Rectal smooth muscle tissue (tissue), 1 donor: ENCODE results near the gene FMNL2.

Experiments used
- H3K27ac ChIP-seq: one replicate; pipeline ENCODE4 v1.7.0; 2013; ENCODE audit warnings: low read depth, low read length, inconsistent platforms
- H3K27me3 ChIP-seq: one replicate; pipeline ENCODE4 v1.7.0; 2013; ENCODE audit warnings: low read length; ENCODE audit not compliant: control insufficient read depth, insufficient read depth
- H3K36me3 ChIP-seq: one replicate; pipeline ENCODE4 v1.7.0; 2013; ENCODE audit warnings: low read length; ENCODE audit not compliant: control insufficient read depth, insufficient read depth
- H3K4me1 ChIP-seq: one replicate; pipeline ENCODE4 v1.7.0; 2013; ENCODE audit warnings: low read length; ENCODE audit not compliant: control insufficient read depth, insufficient read depth
- H3K4me3 ChIP-seq: one replicate; pipeline ENCODE4 v1.7.0; 2013; ENCODE audit warnings: low read length
- H3K9ac ChIP-seq: one replicate; pipeline ENCODE4 v1.7.0; 2013; ENCODE audit warnings: low read length

FMNL2 gene

DNA sequence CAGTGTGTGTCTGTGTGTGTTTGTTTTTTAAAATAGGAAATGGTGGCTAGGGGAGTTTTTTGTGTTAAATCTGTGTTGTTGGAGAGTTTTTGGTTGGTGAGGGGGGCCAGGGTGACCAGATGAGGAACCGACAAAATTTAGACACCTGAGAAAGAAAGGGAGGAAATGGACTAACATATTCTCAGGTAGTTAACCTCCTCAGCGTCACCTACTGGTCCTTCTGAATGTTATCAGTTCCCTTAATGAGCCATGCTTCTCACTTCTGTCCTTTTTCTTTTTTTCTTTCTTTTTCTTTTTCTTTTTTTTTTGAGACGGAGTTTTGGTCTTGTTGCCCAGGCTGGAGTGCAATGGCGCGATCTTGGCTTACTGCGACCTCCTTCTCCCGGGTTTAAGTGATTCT lies 107.0 kb downstream of the FMNL2 start:
- no peak overlapping the region for H3K27ac ChIP-seq
- no peak overlapping the region for H3K9ac ChIP-seq
- no peak overlapping the region for H3K4me3 ChIP-seq
- H3K36me3 ChIP-seq = no peaks in the 10 kb centered on the region
- H3K27me3 ChIP-seq = no peaks in the 10 kb centered on the region
- peaks cover 9% of the 10 kb centered on the region for H3K4me1 ChIP-seq

DNA sequence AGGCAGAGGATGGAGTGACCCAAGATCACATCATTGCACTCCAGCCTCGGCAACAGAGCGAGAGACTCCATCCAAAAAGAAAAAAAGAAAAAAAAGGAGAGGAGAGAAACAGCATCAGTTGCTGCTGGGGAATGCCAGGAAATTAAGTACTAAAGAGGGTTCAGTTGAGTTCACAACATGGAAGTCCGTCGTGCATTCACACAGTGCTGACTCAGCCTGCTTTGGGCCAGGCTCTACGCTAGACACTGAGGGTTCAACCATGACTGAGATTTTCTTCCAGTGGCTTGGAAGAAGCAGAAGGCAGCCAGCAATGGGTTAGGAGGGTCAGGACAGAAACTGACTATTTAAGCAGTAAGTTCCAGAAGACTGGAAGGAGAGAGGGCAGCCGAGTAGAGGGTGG lies 108.8 kb downstream of the FMNL2 start:
- H3K4me3 ChIP-seq = no peak overlapping the region
- peaks cover 9% of the 10 kb centered on the region for H3K4me1 ChIP-seq
- no peak overlapping the region for H3K27ac ChIP-seq
- no peaks in the 10 kb centered on the region for H3K27me3 ChIP-seq
- no peak overlapping the region for H3K9ac ChIP-seq
- H3K36me3 ChIP-seq = no peaks in the 10 kb centered on the region

GRCh38 chr2:152444448-152444847 lies 109.5 kb downstream of the FMNL2 start:
- Histone ChIP-seq H3K36me3 (no peaks in the 10 kb centered on the region), H3K4me1 (peaks cover 9% of the 10 kb centered on the region), H3K4me3 (no peak overlapping the region), H3K27me3 (no peaks in the 10 kb centered on the region), H3K9ac (no peak overlapping the region), H3K27ac (no peak overlapping the region)

GRCh38 chr2:152445375-152445774 lies 110.4 kb downstream of the FMNL2 start:
- no peak overlapping the region for H3K4me3 ChIP-seq
- H3K36me3 ChIP-seq = no peaks in the 10 kb centered on the region
- H3K9ac ChIP-seq = no peak overlapping the region
- peaks cover 9% of the 10 kb centered on the region for H3K4me1 ChIP-seq
- H3K27me3 ChIP-seq = no peaks in the 10 kb centered on the region
- no peak overlapping the region for H3K27ac ChIP-seq

DNA sequence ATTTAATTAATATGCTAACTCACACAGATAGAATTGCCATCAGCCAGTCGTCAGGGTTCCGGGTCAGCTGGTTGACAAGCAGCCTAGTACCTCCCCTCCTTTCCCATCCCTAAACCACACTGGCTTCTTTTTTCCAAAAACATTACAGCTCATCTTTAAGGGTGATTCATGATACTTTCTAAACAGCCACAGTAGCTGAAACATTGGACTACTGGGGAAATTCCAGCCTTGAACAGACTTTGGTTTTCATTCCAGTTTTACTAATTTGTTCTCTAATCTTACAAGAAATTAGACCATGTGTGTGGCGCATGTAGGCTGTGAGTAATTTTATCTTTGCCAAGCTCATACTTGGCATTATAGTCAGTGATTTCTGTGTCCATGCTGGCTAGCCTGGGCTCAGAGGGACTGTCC lies 110.8 kb downstream of the FMNL2 start:
- Histone ChIP-seq H3K4me3 (no peak overlapping the region), H3K9ac (no peak overlapping the region), H3K27ac (no peak overlapping the region), H3K36me3 (no peaks in the 10 kb centered on the region), H3K27me3 (no peaks in the 10 kb centered on the region), H3K4me1 (peaks cover 9% of the 10 kb centered on the region)

DNA sequence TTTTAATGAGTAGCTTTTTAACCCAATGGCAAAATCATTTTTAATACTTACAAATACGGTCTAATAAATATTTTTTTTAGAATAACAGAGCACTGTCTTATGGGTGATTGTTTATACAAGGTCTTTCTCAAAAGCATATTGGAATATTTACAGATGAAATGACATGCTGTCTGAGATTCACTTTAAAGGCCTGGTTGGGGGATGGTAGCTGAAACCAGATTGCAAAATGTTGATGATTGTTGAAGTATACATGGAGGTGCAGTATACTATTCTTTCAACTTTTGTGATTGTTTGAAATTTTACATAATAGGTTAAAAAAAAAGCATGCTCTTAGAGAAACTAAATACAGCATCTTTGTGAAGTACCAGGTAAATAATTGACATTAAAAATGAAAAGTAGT lies 111.2 kb downstream of the FMNL2 start:
- peaks cover 9% of the 10 kb centered on the region for H3K4me1 ChIP-seq
- no peaks in the 10 kb centered on the region for H3K36me3 ChIP-seq
- no peak overlapping the region for H3K27ac ChIP-seq
- no peak overlapping the region for H3K9ac ChIP-seq
- no peak overlapping the region for H3K4me3 ChIP-seq
- H3K27me3 ChIP-seq = no peaks in the 10 kb centered on the region

- Histone ChIP-seq H3K9ac (no peak overlapping the region), H3K36me3 (no peaks in the 10 kb centered on the region), H3K27ac (no peak overlapping the region), H3K4me3 (no peak overlapping the region), H3K27me3 (no peaks in the 10 kb centered on the region), H3K4me1 (peaks cover 9% of the 10 kb centered on the region)
Observed at GRCh38 chr2:152447897-152448296, 112.9 kb downstream of the FMNL2 start.

DNA sequence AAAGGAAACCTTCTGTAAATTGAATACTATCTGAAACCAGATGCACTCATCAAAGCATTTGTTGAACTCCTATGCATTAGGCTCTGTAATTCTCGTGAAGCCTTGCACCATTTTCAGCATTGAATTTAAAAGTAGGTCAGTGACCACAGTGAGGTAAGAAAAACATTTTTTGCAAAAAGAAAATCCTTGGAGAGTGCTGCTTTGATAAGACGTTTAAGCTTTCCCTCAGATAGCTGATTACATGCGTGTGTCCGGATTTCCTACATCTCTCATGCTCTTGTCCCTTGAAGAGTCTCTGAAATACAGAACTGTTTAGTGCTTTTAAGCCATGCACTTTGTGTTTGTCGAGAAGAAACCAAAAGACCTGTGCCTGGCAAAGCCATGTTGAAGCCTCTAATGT lies 113.6 kb downstream of the FMNL2 start:
- Histone ChIP-seq H3K4me3 (no peak overlapping the region), H3K27me3 (no peaks in the 10 kb centered on the region), H3K9ac (no peak overlapping the region), H3K4me1 (peaks cover 9% of the 10 kb centered on the region), H3K36me3 (no peaks in the 10 kb centered on the region), H3K27ac (no peak overlapping the region)

- Histone ChIP-seq H3K4me1 (peaks cover 2% of the 10 kb centered on the region), H3K36me3 (no peaks in the 10 kb centered on the region), H3K9ac (no peak overlapping the region), H3K27me3 (no peaks in the 10 kb centered on the region), H3K4me3 (no peak overlapping the region), H3K27ac (no peak overlapping the region)
Observed at GRCh38 chr2:152449578-152449977, 114.6 kb downstream of the FMNL2 start.

DNA sequence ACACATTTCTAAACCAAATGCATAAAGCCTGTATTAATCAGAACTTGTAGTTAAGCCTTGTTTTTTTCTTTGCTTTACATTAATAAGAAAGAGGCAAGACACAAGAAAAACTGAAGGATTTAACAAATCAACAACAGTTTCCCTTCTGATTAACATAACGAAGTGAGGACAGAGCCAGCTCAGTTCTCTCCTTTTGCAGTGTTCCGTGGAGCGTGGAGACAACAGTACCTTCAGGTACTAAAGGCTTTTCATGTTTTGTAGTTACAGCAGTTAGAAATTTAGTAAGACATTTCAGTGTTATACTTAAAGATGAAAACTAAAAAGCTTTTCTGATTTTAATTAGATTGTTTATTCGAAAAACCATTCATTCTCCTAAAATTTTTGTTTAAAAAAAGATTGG lies 115.2 kb downstream of the FMNL2 start:
- no peak overlapping the region for H3K9ac ChIP-seq
- H3K4me3 ChIP-seq = no peak overlapping the region
- H3K27ac ChIP-seq = no peak overlapping the region
- H3K4me1 ChIP-seq = peaks cover 2% of the 10 kb centered on the region
- no peaks in the 10 kb centered on the region for H3K36me3 ChIP-seq
- no peaks in the 10 kb centered on the region for H3K27me3 ChIP-seq

GRCh38 chr2:152452256-152452973 lies 117.4 kb downstream of the FMNL2 start:
- Histone ChIP-seq H3K9ac (no peak overlapping the region), H3K4me3 (no peak overlapping the region), H3K27ac (no peak overlapping the region), H3K4me1 (no peaks in the 10 kb centered on the region), H3K27me3 (no peaks in the 10 kb centered on the region), H3K36me3 (no peaks in the 10 kb centered on the region)

GRCh38 chr2:152453129-152453911 lies 118.3 kb downstream of the FMNL2 start:
- no peaks in the 10 kb centered on the region for H3K27me3 ChIP-seq
- H3K4me3 ChIP-seq = no peak overlapping the region
- H3K36me3 ChIP-seq = no peaks in the 10 kb centered on the region
- no peak overlapping the region for H3K27ac ChIP-seq
- H3K4me1 ChIP-seq = no peaks in the 10 kb centered on the region
- H3K9ac ChIP-seq = no peak overlapping the region

DNA sequence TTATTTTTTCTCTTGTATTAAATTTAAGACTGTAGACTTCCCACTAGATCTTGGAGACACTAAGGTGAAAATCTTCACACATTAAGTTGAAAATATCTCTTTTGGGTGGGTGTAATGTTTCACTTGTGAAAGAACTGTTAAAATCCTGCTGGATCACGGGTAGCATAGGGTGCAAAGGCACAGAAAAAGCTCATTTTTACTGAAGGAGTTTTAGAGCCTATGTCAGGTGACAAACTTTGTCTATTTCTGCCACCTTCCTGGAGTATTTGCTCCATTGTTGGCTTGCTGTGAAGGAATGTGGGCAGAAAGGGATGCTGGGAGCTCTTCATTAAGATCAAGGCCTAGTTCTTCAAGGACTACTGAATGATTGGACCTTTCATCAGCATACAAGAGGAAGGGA lies 119.4 kb downstream of the FMNL2 start:
- Histone ChIP-seq H3K4me3 (no peak overlapping the region), H3K27me3 (no peaks in the 10 kb centered on the region), H3K36me3 (no peaks in the 10 kb centered on the region), H3K9ac (no peak overlapping the region), H3K27ac (no peak overlapping the region), H3K4me1 (no peaks in the 10 kb centered on the region)
